ENCODE results near the gene SLC39A3.

SLC39A3 gene

GRCh38 chr19:2747349-2747748 is 7.5 kb upstream of the SLC39A3 start:
- peak; percentile 29 for DNase-seq (ENCODE audit: low spot score)

- DNase-seq (ENCODE audit: low spot score) = no peak
These were observed 4.3 kb upstream of the SLC39A3 start for GRCh38 chr19:2744113-2744512.

GRCh38 chr19:2743099-2743498 is 3.3 kb upstream of the SLC39A3 start:
- DNase-seq (ENCODE audit: low spot score) = no peak

- no peak for DNase-seq (ENCODE audit: low spot score)
These were observed 468 bp upstream of the SLC39A3 start for GRCh38 chr19:2740314-2740656.

- no peak for DNase-seq (ENCODE audit: low spot score)
These were observed 3.1 kb downstream of the SLC39A3 start for GRCh38 chr19:2736550-2737190.

GRCh38 chr19:2735374-2735773 is 4.4 kb downstream of the SLC39A3 start:
- no peak for DNase-seq (ENCODE audit: low spot score)

- DNase-seq (ENCODE audit: low spot score) = no peak
These were observed 5.1 kb downstream of the SLC39A3 start for GRCh38 chr19:2734589-2735288.

- no peak for DNase-seq (ENCODE audit: low spot score)
These were observed 5.8 kb downstream of the SLC39A3 start for GRCh38 chr19:2733930-2734588.

- no peak for DNase-seq (ENCODE audit: low spot score)
These were observed 6.9 kb downstream of the SLC39A3 start for GRCh38 chr19:2732883-2733282.

- DNase-seq (ENCODE audit: low spot score) = no peak
These were observed 7.6 kb downstream of the SLC39A3 start for GRCh38 chr19:2732157-2732725.

- no peak for DNase-seq (ENCODE audit: low spot score)
These were observed 8.4 kb downstream of the SLC39A3 start for GRCh38 chr19:2731181-2731995.

- no peak for DNase-seq (ENCODE audit: low spot score)
These were observed 9.6 kb downstream of the SLC39A3 start for GRCh38 chr19:2729943-2730818.

GRCh38 chr19:2728783-2729387 is 10.9 kb downstream of the SLC39A3 start:
- DNase-seq (ENCODE audit: low spot score) = no peak

- no peak for DNase-seq (ENCODE audit: low spot score)
These were observed 12.2 kb downstream of the SLC39A3 start for GRCh38 chr19:2727640-2727944.

- no peak for DNase-seq (ENCODE audit: low spot score)
These were observed 12.7 kb downstream of the SLC39A3 start for GRCh38 chr19:2726904-2727639.

- no peak for DNase-seq (ENCODE audit: low spot score)
These were observed 13.5 kb downstream of the SLC39A3 start for GRCh38 chr19:2726160-2726855.

- no peak for DNase-seq (ENCODE audit: low spot score)
These were observed 15.7 kb downstream of the SLC39A3 start for GRCh38 chr19:2724148-2724557.

GRCh38 chr19:2723747-2724146 is 16.1 kb downstream of the SLC39A3 start:
- no peak for DNase-seq (ENCODE audit: low spot score)

GRCh38 chr19:2723345-2723715 is 16.5 kb downstream of the SLC39A3 start:
- no peak for DNase-seq (ENCODE audit: low spot score)
